Muscle layer of colon (tissue), 2 donors: ENCODE data around the gene OR2B3.
"Not testable (repeated sequence)": the region's sequence is repeated elsewhere in the genome, so short reads cannot be mapped to it uniquely, and the experiment has no call there.

Experiments used
- H3K27ac ChIP-seq: one replicate; pipeline ENCODE4 v1.7.0; 2013; ENCODE audit warnings: low read depth, mild to moderate bottlenecking, low read length, moderate library complexity
- H3K27me3 ChIP-seq, 2 donors: one replicate each; pipeline ENCODE4 v1.7.0; 2013; ENCODE audit warnings: low read length in 2 of 2, mild to moderate bottlenecking in 2 of 2; ENCODE audit not compliant: insufficient read depth in 2 of 2, control insufficient read depth in 1 of 2
- H3K36me3 ChIP-seq: one replicate; pipeline ENCODE4 v1.7.0; 2013; ENCODE audit warnings: mild to moderate bottlenecking, low read length; ENCODE audit not compliant: insufficient read depth
- H3K4me1 ChIP-seq: one replicate; pipeline ENCODE4 v1.7.0; 2013; ENCODE audit warnings: mild to moderate bottlenecking, low read length; ENCODE audit not compliant: insufficient read depth
- H3K4me3 ChIP-seq, 2 donors: one replicate each; pipeline ENCODE4 v1.7.0; 2013; ENCODE audit warnings: low read length in 2 of 2, low read depth in 1 of 2, mild to moderate bottlenecking in 1 of 2, moderate library complexity in 1 of 2
- H3K9ac ChIP-seq: one replicate; pipeline ENCODE4 v1.7.0; 2013; ENCODE audit warnings: low read length
- H3K9me3 ChIP-seq: one replicate; pipeline ENCODE4 v1.7.0; 2013; ENCODE audit warnings: mild to moderate bottlenecking, low read length
- donor health status: abdominal sarcoma.
- donor health status: Adenocarcinoma of cecum.

The OR2B3 gene, protein sequence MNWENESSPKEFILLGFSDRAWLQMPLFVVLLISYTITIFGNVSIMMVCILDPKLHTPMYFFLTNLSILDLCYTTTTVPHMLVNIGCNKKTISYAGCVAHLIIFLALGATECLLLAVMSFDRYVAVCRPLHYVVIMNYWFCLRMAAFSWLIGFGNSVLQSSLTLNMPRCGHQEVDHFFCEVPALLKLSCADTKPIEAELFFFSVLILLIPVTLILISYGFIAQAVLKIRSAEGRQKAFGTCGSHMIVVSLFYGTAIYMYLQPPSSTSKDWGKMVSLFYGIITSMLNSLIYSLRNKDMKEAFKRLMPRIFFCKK

DNA sequence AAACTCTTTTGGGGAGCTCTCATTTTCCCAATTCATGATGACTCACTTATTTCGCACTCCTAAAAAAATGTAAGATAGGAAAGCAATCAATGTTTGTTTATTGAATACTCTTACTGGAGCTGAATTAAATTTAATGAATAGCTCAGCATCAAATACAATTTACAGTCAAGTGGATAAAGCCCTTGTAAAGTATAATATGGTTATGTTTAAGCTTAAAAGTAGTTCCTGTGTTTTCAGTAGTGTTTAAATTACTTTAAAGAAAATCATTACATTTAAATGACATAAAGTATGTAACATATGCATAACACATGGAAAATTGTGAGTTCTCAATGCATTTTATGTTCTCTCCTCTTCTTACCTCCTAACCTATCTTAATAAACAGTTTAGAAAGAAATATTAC is at the start of gene OR2B3:
Gene OR2B3, minus strand, starts transcription at position 101 of the 400 bp plus-strand sequence. Its CDS starts 65 bp downstream, at position 36.
- no peaks in the 10 kb centered on the region for H3K4me1 ChIP-seq
- H3K9ac ChIP-seq: no peak within 1 kb of the TSS
- H3K36me3 ChIP-seq: no peaks in the 10 kb centered on the region
- H3K27ac ChIP-seq: no peak within 1 kb of the TSS
- no peaks in the 10 kb centered on the region for H3K27me3 ChIP-seq
- no peak within 1 kb of the TSS for H3K4me3 ChIP-seq
- no peaks in the 10 kb centered on the region for H3K9me3 ChIP-seq

DNA sequence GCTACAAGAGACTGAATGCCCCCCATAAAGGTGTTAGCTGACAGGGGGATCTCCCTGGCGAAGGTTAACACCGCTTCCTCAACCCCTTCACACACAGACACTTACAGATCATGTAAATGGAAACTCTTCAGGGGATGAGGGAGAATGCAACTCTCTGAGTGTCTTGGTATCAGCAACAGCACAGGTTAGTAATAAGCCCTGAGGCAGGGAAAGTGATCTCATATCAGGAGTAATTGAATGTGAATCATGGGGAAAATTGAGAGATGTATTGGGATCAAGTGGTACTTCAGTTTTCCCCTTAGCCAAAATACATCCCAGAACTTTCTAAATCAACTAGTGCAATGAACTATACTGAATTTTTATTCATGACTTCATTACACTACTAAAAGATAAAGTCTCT is 44.6 kb upstream of the OR2B3 start:
- H3K4me3 ChIP-seq: no peak overlapping the region
- no peaks in the 10 kb centered on the region for H3K36me3 ChIP-seq
- H3K9ac ChIP-seq: no peak overlapping the region
- no peaks in the 10 kb centered on the region for H3K9me3 ChIP-seq
- H3K27me3 ChIP-seq: no peaks in the 10 kb centered on the region
- no peaks in the 10 kb centered on the region for H3K4me1 ChIP-seq
- no peak overlapping the region for H3K27ac ChIP-seq

DNA sequence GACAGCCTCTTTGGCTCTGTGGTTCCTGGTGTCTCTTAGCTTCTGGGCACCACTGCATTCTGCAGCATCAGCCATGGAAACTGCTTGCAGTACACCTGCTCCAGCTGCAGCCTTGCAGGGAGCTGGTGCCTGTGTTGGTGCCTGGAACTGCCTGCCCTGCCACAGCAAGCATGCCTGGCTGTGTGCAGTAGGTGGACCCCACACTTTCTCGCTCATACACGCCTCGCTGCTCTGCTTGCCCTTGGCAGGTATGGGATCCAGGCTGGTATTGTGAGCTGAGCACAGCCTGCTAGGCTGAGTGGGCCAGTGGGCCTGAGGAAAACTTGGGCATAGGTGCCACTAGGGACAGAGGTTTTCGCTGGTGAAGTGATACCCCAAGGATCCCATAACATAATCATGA is 43.5 kb upstream of the OR2B3 start:
- H3K9me3 ChIP-seq: no peaks in the 10 kb centered on the region
- no peak overlapping the region for H3K9ac ChIP-seq
- no peaks in the 10 kb centered on the region for H3K4me1 ChIP-seq
- no peaks in the 10 kb centered on the region for H3K27me3 ChIP-seq
- no peak overlapping the region for H3K27ac ChIP-seq
- H3K36me3 ChIP-seq: no peaks in the 10 kb centered on the region
- no peak overlapping the region for H3K4me3 ChIP-seq

DNA sequence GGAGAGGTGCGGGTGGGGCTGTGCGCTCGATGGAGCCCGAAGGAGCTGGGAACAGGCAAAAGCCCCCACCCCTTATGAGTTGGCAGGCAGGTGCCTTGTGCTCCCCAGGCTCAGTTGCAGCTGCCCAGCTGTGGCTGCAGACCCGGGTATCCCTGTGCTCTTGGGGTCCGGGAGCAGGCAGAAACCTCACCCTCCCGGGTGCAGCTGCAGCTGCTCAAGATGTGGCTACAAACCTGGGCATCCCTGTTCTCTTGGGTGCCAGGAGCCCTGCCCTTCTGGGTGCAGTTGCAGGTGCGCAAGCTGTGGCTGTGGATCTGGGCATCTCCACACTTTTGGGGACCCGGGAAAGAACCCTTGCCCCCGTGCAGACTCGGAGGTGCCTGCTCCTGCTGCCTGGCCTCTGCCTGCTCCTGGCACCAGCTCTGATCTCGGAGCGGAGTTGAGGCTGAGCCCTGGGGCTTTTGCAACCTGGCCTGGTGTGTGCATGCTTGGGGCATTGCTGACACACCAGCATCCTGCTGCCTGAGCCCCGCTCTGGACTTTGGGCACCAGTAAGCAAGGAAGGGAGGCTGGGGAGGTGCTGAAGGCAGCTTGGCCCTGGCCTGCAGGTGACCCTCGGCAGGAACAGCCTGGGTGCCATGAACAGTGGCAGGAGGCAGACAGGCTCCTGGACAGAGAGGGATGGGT is 42.4 kb upstream of the OR2B3 start:
- Histone ChIP-seq H3K9me3 (no peaks in the 10 kb centered on the region), H3K36me3 (no peaks in the 10 kb centered on the region), H3K4me3 (no peak overlapping the region), H3K27me3 (no peaks in the 10 kb centered on the region), H3K27ac (no peak overlapping the region), H3K9ac (no peak overlapping the region), H3K4me1 (no peaks in the 10 kb centered on the region)

DNA sequence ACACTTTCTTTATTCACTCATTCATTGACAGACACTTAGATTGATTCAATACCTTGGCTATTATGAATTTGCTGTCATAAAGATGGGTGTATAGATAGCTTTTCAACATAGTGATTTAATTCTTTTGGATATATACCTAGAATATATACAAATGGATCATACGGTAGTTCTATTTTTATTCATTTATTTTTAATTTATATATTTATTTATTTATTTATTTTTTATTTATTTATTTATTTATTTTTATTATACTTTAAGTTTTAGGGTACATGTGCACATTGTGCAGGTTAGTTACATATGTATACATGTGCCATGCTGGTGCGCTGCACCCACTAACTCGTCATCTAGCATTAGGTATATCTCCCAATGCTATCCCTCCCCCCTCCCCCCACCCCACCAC is 27.9 kb upstream of the OR2B3 start:
- H3K36me3 ChIP-seq, H3K27me3 ChIP-seq, H3K9ac ChIP-seq, H3K4me1 ChIP-seq, H3K9me3 ChIP-seq, H3K4me3 ChIP-seq, H3K27ac ChIP-seq: not testable (repeated sequence)

DNA sequence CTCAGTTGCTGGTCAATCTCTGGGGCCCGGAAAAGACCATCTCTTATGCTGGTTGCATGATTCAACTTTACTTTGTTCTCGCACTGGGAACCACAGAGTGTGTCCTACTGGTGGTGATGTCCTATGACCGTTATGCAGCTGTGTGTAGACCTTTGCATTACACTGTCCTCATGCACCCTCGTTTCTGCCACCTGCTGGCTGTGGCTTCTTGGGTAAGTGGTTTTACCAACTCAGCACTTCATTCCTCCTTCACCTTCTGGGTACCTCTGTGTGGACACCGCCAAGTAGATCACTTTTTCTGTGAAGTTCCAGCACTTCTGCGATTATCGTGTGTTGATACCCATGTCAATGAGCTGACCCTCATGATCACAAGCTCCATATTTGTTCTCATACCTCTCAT is 25.0 kb upstream of the OR2B3 start:
- Histone ChIP-seq H3K9me3 (no peaks in the 10 kb centered on the region), H3K27me3 (no peaks in the 10 kb centered on the region), H3K4me3 (no peak overlapping the region), H3K4me1 (no peaks in the 10 kb centered on the region), H3K9ac (no peak overlapping the region), H3K36me3 (no peaks in the 10 kb centered on the region), H3K27ac (no peak overlapping the region)

DNA sequence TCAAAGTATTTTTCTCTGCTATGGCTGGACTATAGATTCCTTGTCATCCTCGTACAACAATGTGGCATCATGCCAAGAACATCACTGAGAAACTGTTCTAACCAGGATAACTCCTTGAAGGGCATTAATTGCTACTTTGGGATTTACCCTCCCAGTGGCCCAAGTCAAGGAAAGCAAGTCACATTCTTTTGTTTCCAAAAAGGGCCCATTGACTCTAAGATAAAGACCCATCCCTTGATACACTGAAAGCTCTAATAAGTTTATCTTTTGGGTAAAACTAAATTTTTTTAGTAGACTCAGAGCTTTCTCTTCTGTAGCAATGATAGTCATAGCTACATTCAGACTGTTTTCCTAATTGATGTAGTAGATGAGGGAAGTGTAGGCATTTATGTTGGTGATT is 20.6 kb upstream of the OR2B3 start, which contains the start of gene OR2J3:
Gene OR2J3, plus strand, starts transcription at position 301 of the 400 bp plus-strand sequence. CDS start 3,833 bp downstream, outside the sequence.
- no peak within 1 kb of the TSS for H3K27ac ChIP-seq
- no peaks in the 10 kb centered on the region for H3K36me3 ChIP-seq
- H3K9me3 ChIP-seq: no peaks in the 10 kb centered on the region
- H3K9ac ChIP-seq: no peak within 1 kb of the TSS
- no peaks in the 10 kb centered on the region for H3K4me1 ChIP-seq
- no peaks in the 10 kb centered on the region for H3K27me3 ChIP-seq
- H3K4me3 ChIP-seq: no peak within 1 kb of the TSS

DNA sequence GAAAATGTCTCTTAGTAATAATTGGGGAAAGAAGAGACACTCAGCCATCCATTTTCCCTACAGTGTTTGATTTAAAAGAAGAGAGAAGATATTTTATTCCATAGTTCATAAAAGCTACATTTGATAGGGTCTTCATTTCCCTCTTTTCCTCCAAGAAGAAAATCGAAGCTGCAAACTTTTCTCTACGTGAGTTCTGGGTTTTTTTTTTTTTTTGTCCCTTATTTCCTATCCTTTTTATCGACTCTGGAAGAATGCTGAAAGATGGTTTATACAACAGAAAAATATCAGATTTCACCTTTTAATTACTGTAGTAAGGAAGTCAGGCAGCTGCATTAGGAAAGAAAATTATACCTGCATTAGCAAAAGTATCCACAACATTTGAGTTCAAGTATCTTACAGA is 12.1 kb upstream of the OR2B3 start, which contains the start of gene OR2J1:
Gene OR2J1, plus strand, starts transcription at position 301 of the 400 bp plus-strand sequence. CDS start 1,453 bp downstream, outside the sequence.
- Histone ChIP-seq H3K9ac (no peak within 1 kb of the TSS), H3K27me3 (no peaks in the 10 kb centered on the region), H3K9me3 (no peaks in the 10 kb centered on the region), H3K4me1 (no peaks in the 10 kb centered on the region), H3K4me3 (no peak within 1 kb of the TSS), H3K36me3 (no peaks in the 10 kb centered on the region), H3K27ac (no peak within 1 kb of the TSS)

DNA sequence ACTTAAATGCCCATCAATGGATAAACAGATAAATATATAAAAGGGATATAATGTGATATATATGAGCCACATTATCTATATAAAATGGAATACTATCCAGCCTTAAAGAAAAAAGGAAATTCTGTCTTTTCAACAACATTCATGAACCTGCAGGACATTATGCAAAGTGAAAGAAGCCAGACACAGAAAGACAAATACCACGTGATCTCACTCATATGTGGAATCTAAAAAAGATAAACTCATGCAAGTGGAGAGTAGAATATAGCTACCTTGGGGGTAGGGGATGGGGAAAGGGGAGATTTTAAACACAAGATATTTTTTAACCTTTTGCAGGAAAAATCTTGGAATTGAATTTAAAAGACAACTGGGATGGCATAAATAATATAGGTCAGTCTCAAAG is 10.7 kb upstream of the OR2B3 start:
- Histone ChIP-seq H3K4me3 (no peak overlapping the region), H3K27me3 (no peaks in the 10 kb centered on the region), H3K9me3 (no peaks in the 10 kb centered on the region), H3K27ac (no peak overlapping the region), H3K36me3 (no peaks in the 10 kb centered on the region), H3K9ac (no peak overlapping the region), H3K4me1 (no peaks in the 10 kb centered on the region)

DNA sequence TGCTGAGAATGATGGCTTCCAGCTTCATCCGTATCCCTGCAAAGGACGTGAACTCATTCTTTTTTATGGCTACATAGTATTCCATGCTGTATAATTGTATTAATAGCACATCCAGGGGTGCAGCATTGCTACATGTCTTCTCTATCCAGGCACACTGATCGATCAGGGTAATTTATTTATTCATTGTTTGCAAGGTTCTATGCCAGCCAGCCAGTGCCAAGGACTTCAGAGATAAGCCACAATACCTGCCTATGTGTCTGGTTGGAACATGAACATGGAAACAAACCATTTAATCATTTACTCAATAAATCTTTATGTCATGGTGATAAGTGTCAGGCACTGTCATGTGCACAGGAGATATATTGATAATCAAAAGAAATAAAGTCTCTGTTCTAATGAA is 5.8 kb upstream of the OR2B3 start:
- Histone ChIP-seq H3K4me1 (no peaks in the 10 kb centered on the region), H3K27ac (no peak overlapping the region), H3K9ac (no peak overlapping the region), H3K36me3 (no peaks in the 10 kb centered on the region), H3K9me3 (no peaks in the 10 kb centered on the region), H3K27me3 (no peaks in the 10 kb centered on the region), H3K4me3 (no peak overlapping the region)

DNA sequence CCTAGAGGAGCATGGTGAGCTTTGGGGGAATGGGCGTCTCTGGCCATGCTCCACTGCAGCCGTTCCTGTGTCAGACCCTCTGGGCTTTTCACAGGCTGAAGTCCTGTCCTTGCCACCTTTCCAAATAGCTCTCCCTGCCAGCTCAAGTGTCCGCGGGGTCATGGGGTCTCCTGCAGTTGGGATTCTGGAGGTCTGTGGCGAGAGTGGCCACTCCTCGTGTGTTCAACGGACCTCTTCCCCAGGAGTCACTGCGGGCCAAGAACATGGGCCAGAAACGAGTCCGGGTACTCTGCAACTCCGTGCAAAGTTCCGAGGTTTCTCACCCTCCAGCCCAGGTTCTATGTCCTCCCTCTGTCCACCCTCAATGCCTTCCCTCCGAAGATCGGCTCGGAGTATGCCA is 4.7 kb downstream of the OR2B3 start:
- Histone ChIP-seq H3K9me3 (no peaks in the 10 kb centered on the region), H3K36me3 (no peaks in the 10 kb centered on the region), H3K9ac (no peak overlapping the region), H3K4me3 (no peak overlapping the region), H3K27ac (no peak overlapping the region), H3K4me1 (no peaks in the 10 kb centered on the region), H3K27me3 (no peaks in the 10 kb centered on the region)

DNA sequence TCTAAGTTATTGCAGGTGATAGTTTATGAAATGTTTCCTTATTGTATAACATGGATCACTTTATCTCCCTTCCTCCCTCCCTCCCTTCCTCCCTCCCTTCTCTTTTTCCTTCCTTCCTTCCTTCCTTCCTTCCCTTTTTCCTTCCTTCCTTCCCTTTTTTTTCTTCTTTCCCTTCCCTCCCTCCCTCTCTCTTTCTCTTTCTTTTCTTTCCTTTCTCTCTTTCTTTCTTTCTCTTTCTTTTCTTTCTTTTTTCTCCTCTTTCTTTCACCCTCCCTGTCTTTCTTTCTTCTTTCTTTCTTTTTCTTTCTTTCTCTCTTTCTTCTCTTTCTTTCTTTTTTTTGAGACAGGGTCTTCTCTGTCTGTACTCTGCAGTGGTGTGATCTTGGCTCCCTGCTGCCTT is 5.8 kb downstream of the OR2B3 start:
- Histone ChIP-seq H3K27me3 (no peaks in the 10 kb centered on the region), H3K27ac (no peak overlapping the region), H3K4me3 (no peak overlapping the region), H3K4me1 (no peaks in the 10 kb centered on the region), H3K9me3 (no peaks in the 10 kb centered on the region), H3K36me3 (no peaks in the 10 kb centered on the region), H3K9ac (no peak overlapping the region)
